Measurements from ENCODE around the gene TLR4.

- TF ChIP-seq POLR2A (IDR thresholded peaks at IDR 0.05; ENCODE audit: low read depth, low read length) (no peak), POLR2AphosphoS5 (IDR thresholded peaks at IDR 0.05; ENCODE audit: low read depth, low read length) (no peak)
Measured at GRCh38 chr9:117718085-117718484, 13.9 kb downstream of the TLR4 start.
